Heart right ventricle (tissue), 16 donors: Measurements from ENCODE around the gene LRRC73. TPM values are rescaled to one million over a fixed set of nuclear protein-coding genes. Genes with fewer than 3 reads are reported as not detected.
A peak's percentile ranks its signal among the peaks of the same experiment; 100 is the strongest.

Experiments used
- ATAC-seq, 8 donors: fragments of 200-7000 bp; cut with Tn5 transposase; one replicate each; pipeline ENCODE4 v1.9.1; 2020; ENCODE audit warnings: mild to moderate bottlenecking in 8 of 8, moderate library complexity in 8 of 8, moderate number of reproducible peaks in 1 of 8
- DNase-seq, 2 donors: peaks; one replicate each; pipeline ENCODE4 v3.0.0-alpha.2; 2020
- H3K27ac ChIP-seq, 10 donors: fragments of 200-600 bp; sonication (generic) in 2 of 10; one replicate each; pipeline versions ENCODE4 v1.5.0 to v1.8.0; 2020 to 2022; ENCODE audit warnings: mild to moderate bottlenecking in 3 of 10
- H3K27me3 ChIP-seq, 7 donors: fragments of 200-600 bp; one replicate each; pipeline ENCODE4 v1.8.0; 2021 to 2022; ENCODE audit warnings: mild to moderate bottlenecking in 2 of 7
- H3K36me3 ChIP-seq, 9 donors: fragments of 200-600 bp; sonication (generic) in 1 of 9; one replicate each; pipeline versions ENCODE4 v1.5.0 to v1.8.0; 2020 to 2022; ENCODE audit warnings: mild to moderate bottlenecking in 2 of 9
- H3K4me1 ChIP-seq, 9 donors: fragments of 200-600 bp; sonication (generic) in 1 of 9; one replicate each; pipeline versions ENCODE4 v1.5.0 to v1.8.0; 2020 to 2022; ENCODE audit warnings: mild to moderate bottlenecking in 4 of 9
- H3K4me3 ChIP-seq, 10 donors: fragments of 200-600 bp; sonication (generic) in 2 of 10; one replicate each; pipeline versions ENCODE4 v1.5.0 to v1.8.0; 2020 to 2022; ENCODE audit warnings: mild to moderate bottlenecking in 7 of 10, moderate library complexity in 2 of 10
- H3K9me3 ChIP-seq, 11 donors: fragments of 200-600 bp in 10 of 11; sonication (generic) in 2 of 11; one replicate each; pipeline versions ENCODE4 v1.5.0 to v1.8.0; 2013 to 2022; ENCODE audit warnings: mild to moderate bottlenecking in 2 of 11, control low read depth in 1 of 11, moderate library complexity in 1 of 11
- CTCF ChIP-seq, 9 donors: fragments of 200-600 bp; sonication (generic) in 2 of 9; IDR thresholded peaks; one replicate each; pipeline versions ENCODE4 v1.5.0 to v1.8.0; 2021 to 2022; ENCODE audit warnings: antibody characterized with exemption in 9 of 9, mild to moderate bottlenecking in 5 of 9, moderate library complexity in 1 of 9
- WGBS, 2 donors: extraction: QIAGEN DNeasy Blood & Tissue Kit; methylation state at CpG; one replicate each; pipeline ENCODE4 v1.1.7; 2013; ENCODE audit warnings: inconsistent platforms in 1 of 2; 5-methylcytosine and 5-hydroxymethylcytosine counted together
- intact Hi-C, 10 donors: fragments of 100-400 bp; cut with DNase I; formaldehyde crosslinking; loops; one replicate each; pipeline versions ENCODE4 v1.11.1 to v1.14.2; 2022
- polyA plus RNA-seq, 2 donors: library from polyadenylated mRNA; stranded (reverse); fragments of 200-250 nt; gene quantifications; one replicate each; pipeline ENCODE4 v1.2.3, GENCODE V29; 2013
- total RNA-seq, 10 donors: library from RNA; stranded (reverse); fragmentation: NEBNext Ultra II Directional in 3 of 10; extraction: Animal tissue kit (Norgen Biotek cat#: 25700) in 3 of 10; gene quantifications; one replicate each; pipeline versions ENCODE4 v1.2.1 to v1.2.4, GENCODE V29; 2021 to 2023
- donor health status: Arrhythmogenic right ventricular cardiomyopathy.
- donor health status: ischemic (EF 13 %, LVEDD 7.1; RV severe dilation, severe dysfunction).
- donor health status: healthy with polysubstance abuse.
- donor health status: DM: no; HTN: yes; CAD: no.
- donor health status: DM: no; HTN: no; CAD: no.
- donor health status: ischemic (EF 25% LVEDD 6.9; RV normal size, moderate dysfunction).
- donor health status: ischemic (EF 25% LVEDD 5.7; RV mildly dilated, moderate dysfunction).
- donor health status: healthy.
- donor health status: DM: yes; HTN: yes; CAD: no.
- donor health status: Ischemic cardiomyopathy.
- donor health status: ischemic (EF 35%, LVEDD 5.7; RV mildly dilated, moderate dysfunction).
- donor health status: nonischemic (EF 11% LVEDD 7.7; RV severe dilation, severe dysfunction).
- donor health status: DM: yes; HTN: yes; CAD: no.
- donor health status: PGD.
- donor health status: ischemic (EF 29% LVEDD 5.4; RV normal size, mild dysfunction).
- donor health status: nonischemic (EF 23%, LVEDD 6.1; RV moderate dilation, normal function).

LRRC73 gene
- total and polyA plus RNA-seq, 12 donors: 0.44 to 3.8 (median 1.9) TPM

GRCh38 chr6:43489277-43490072 lies 20.7 kb downstream of the LRRC73 start:
- H3K36me3 ChIP-seq: peaks cover 0 to 31% (median 0%) of the 10 kb centered on the region in 9 donors
- 75 to 78% methylated on average over 12 of the region's 12 CpGs for WGBS, 2 donors
- TF ChIP-seq CTCF (IDR thresholded peaks at IDR 0.05): no peak
- no peaks in the 10 kb centered on the region for H3K27me3 ChIP-seq
- DNase-seq (no peak), ATAC-seq (peak in 2 of 8 donors; percentile 26 to 29)
- intact Hi-C loops: loop anchor here in 1 of 10 donors (10.0 kb wide), 1 partner anchor 125 kb away; the partner anchor contains the start of gene ZNF318
- peak overlapping the region in 3 of 10 donors; percentile 7 to 47 (median 46) for H3K27ac ChIP-seq
- H3K9me3 ChIP-seq: no peaks in the 10 kb centered on the region
- H3K4me1 ChIP-seq: peaks cover 0 to 29% (median 13%) of the 10 kb centered on the region in 9 donors
- H3K4me3 ChIP-seq: no peak overlapping the region

GRCh38 chr6:43488667-43489276 lies 21.4 kb downstream of the LRRC73 start:
- Histone ChIP-seq H3K27me3 (no peaks in the 10 kb centered on the region), H3K27ac (peak overlapping the region in 3 of 10 donors; percentile 4 to 46 (median 7)), H3K4me3 (no peak overlapping the region), H3K9me3 (no peaks in the 10 kb centered on the region), H3K36me3 (peaks cover 0 to 31% (median 0%) of the 10 kb centered on the region in 9 donors), H3K4me1 (peaks cover 0 to 24% (median 13%) of the 10 kb centered on the region in 9 donors)
- 61 to 63% methylated on average over 4 of the region's 4 CpGs for WGBS, 2 donors
- ATAC-seq (no peak), DNase-seq (no peak)
- no peak for TF ChIP-seq CTCF (IDR thresholded peaks at IDR 0.05)
- intact Hi-C loops: no loop called here

GRCh38 chr6:43481591-43482236 lies 28.4 kb downstream of the LRRC73 start:
- H3K9me3 ChIP-seq: no peaks in the 10 kb centered on the region
- no peak for ATAC-seq
- TF ChIP-seq CTCF (IDR thresholded peaks at IDR 0.05): no peak
- H3K27ac ChIP-seq: no peak overlapping the region
- intact Hi-C loops: no loop called here
- H3K27me3 ChIP-seq: no peaks in the 10 kb centered on the region
- H3K36me3 ChIP-seq: peaks cover 0 to 27% (median 0%) of the 10 kb centered on the region in 9 donors
- 69 to 74% methylated on average over 11 of the region's 11 CpGs for WGBS, 2 donors
- H3K4me1 ChIP-seq: peaks cover 7 to 71% (median 39%) of the 10 kb centered on the region in 9 donors
- no peak for DNase-seq
- H3K4me3 ChIP-seq: no peak overlapping the region

GRCh38 chr6:43481075-43481474 lies 29.1 kb downstream of the LRRC73 start:
- Histone ChIP-seq H3K27me3 (no peaks in the 10 kb centered on the region), H3K36me3 (peaks cover 0 to 23% (median 0%) of the 10 kb centered on the region in 9 donors), H3K4me1 (peaks cover 7 to 71% (median 37%) of the 10 kb centered on the region in 9 donors), H3K27ac (no peak overlapping the region), H3K9me3 (no peaks in the 10 kb centered on the region), H3K4me3 (no peak overlapping the region)
- WGBS, 2 donors: 90 to 92% methylated on average over 2 of the region's 2 CpGs
- ATAC-seq (no peak), DNase-seq (no peak)
- no peak for TF ChIP-seq CTCF (IDR thresholded peaks at IDR 0.05)
- intact Hi-C loops: no loop called here
